H1 (cell line): ENCODE data around the gene HLA-C. TPM values are rescaled to one million over a fixed set of nuclear protein-coding genes. Genes with fewer than 3 reads are reported as not detected.

Experiments used
- CTCF ChIA-PET: fragments of 300-600 bp; sonication (Branson Sonifier 250); formaldehyde crosslinking; loops from one replicate; lab custom pipeline; 2021; ENCODE audit not compliant: partially characterized antibody; lab: Charles Lee
- POLR2A ChIA-PET: fragments of 300-600 bp; sonication (Branson Sonifier 250); formaldehyde crosslinking; loops from one replicate; lab custom pipeline; 2021; ENCODE audit warnings: inconsistent platforms; ENCODE audit not compliant: partially characterized antibody; lab: Charles Lee
- DNase-seq, 2 experiments: peaks; one replicate each; pipeline versions ENCODE4 v3.0.0 to v3.0.0-alpha.2; 2010 to 2022; ENCODE audit warnings: low spot score in 2 of 2, low read depth in 1 of 2, mixed read lengths in 1 of 2
- FAIRE-seq: peaks from 2 replicates; lab custom pipeline; 2011; peaks lifted over from hg19 to GRCh38; lab: Jason Lieb, UNC
- H2AFZ ChIP-seq: 2 replicates; pipeline ENCODE4 v1.8.1; 2012; ENCODE audit warnings: low read length, inconsistent platforms
- H2AK5ac ChIP-seq: 2 replicates; pipeline ENCODE4 v1.6.1; 2013; ENCODE audit warnings: low read depth, low read length
- H2BK120ac ChIP-seq: replicated peaks from 2 replicates; pipeline ENCODE3; 2013; ENCODE audit warnings: low read depth, low read length, inconsistent platforms
- H2BK12ac ChIP-seq: 2 replicates; pipeline ENCODE4 v1.6.1; 2013; ENCODE audit warnings: low read depth, low read length
- H2BK15ac ChIP-seq: 2 replicates; pipeline ENCODE4 v1.6.1; 2013; ENCODE audit warnings: low read length
- H2BK20ac ChIP-seq: 2 replicates; pipeline ENCODE4 v1.6.1; 2013; ENCODE audit warnings: low read length
- H2BK5ac ChIP-seq: 2 replicates; pipeline ENCODE4 v1.6.1; 2013; ENCODE audit warnings: low read depth, low read length
- H3K14ac ChIP-seq: 2 replicates; pipeline ENCODE4 v1.6.1; 2013; ENCODE audit warnings: inconsistent platforms; ENCODE audit not compliant: insufficient read length
- H3K18ac ChIP-seq: 2 replicates; pipeline ENCODE4 v1.6.1; 2013; ENCODE audit warnings: low read length; ENCODE audit errors: extremely low read depth
- H3K23ac ChIP-seq: 2 replicates; pipeline ENCODE4 v1.6.1; 2013; ENCODE audit warnings: inconsistent platforms; ENCODE audit not compliant: insufficient read length
- H3K23me2 ChIP-seq: 2 replicates; pipeline ENCODE4 v1.6.1; 2013; ENCODE audit warnings: low read depth, low read length
- H3K27ac ChIP-seq: 2 replicates; pipeline ENCODE4 v1.6.1; 2011; ENCODE audit warnings: low read depth, low read length, inconsistent platforms
- H3K27me3 ChIP-seq, 4 experiments: replicated peaks in 1 of 4; 1 replicate in 1 of 4; 2 replicates in 3 of 4; pipeline versions ENCODE4 v1.6.1 to v1.8.1; 2011 to 2013; ENCODE audit warnings: low read length in 3 of 4, mild to moderate bottlenecking in 3 of 4, inconsistent platforms in 2 of 4, mixed read lengths in 2 of 4, moderate library complexity in 1 of 4; ENCODE audit not compliant: control insufficient read depth in 3 of 4, insufficient read depth in 3 of 4; ENCODE audit errors: extremely low read depth in 1 of 4
- H3K36me3 ChIP-seq, 4 experiments: 2 replicates each; pipeline versions ENCODE4 v1.6.1 to v1.8.1; 2011 to 2013; ENCODE audit warnings: mild to moderate bottlenecking in 4 of 4, low read length in 3 of 4, moderate library complexity in 2 of 4, control low read depth in 1 of 4, inconsistent platforms in 1 of 4; ENCODE audit not compliant: insufficient read depth in 4 of 4, control insufficient read depth in 2 of 4
- H3K4ac ChIP-seq: replicated peaks from 2 replicates; pipeline ENCODE3; 2013; ENCODE audit warnings: low read length, low read depth, mixed read lengths, inconsistent platforms; ENCODE audit not compliant: insufficient read length
- H3K4me1 ChIP-seq, 4 experiments: replicated peaks in 1 of 4; 1 replicate in 1 of 4; 2 replicates in 3 of 4; pipeline versions ENCODE4 v1.6.1 to v1.8.1; 2011 to 2013; ENCODE audit warnings: low read length in 3 of 4, inconsistent platforms in 2 of 4, mixed read lengths in 1 of 4; ENCODE audit not compliant: insufficient read depth in 4 of 4, control insufficient read depth in 3 of 4
- H3K4me2 ChIP-seq, 2 experiments: 2 replicates each; pipeline versions ENCODE4 v1.6.1 to v1.8.1; 2011 to 2013; ENCODE audit warnings: low read depth in 2 of 2, low read length in 2 of 2, control low read depth in 1 of 2, inconsistent platforms in 1 of 2, mild to moderate bottlenecking in 1 of 2; ENCODE audit not compliant: insufficient read depth in 1 of 2
- H3K4me3 ChIP-seq, 4 experiments: fragments of 200-600, 300-600 bp in 1 of 4; sonication (generic), shearing (Covaris generic), sonication (Bioruptor Twin) in 1 of 4; 2 replicates each; pipeline versions ENCODE4 v1.5.1 to v1.8.1; 2011 to 2016; ENCODE audit warnings: low read length in 4 of 4, low read depth in 3 of 4, control low read depth in 2 of 4, inconsistent platforms in 2 of 4, mild to moderate bottlenecking in 2 of 4, mixed read lengths in 1 of 4, moderate library complexity in 1 of 4; ENCODE audit not compliant: insufficient read depth in 2 of 4; ENCODE audit errors: extremely low read depth in 1 of 4
- H3K56ac ChIP-seq: replicated peaks from 2 replicates; pipeline ENCODE3; 2013; ENCODE audit warnings: low read depth, mild to moderate bottlenecking, mixed read lengths, low read length, inconsistent platforms; ENCODE audit not compliant: insufficient read length
- H3K79me1 ChIP-seq: 2 replicates; pipeline ENCODE4 v1.6.1; 2013; ENCODE audit warnings: low read depth, low read length, control low read depth
- H3K79me2 ChIP-seq, 2 experiments: 2 replicates each; pipeline versions ENCODE4 v1.6.1 to v1.8.1; 2012 to 2013; ENCODE audit warnings: low read length in 2 of 2, mild to moderate bottlenecking in 2 of 2, inconsistent platforms in 1 of 2; ENCODE audit not compliant: insufficient read depth in 2 of 2, control insufficient read depth in 1 of 2
- H3K9ac ChIP-seq, 4 experiments: replicated peaks in 1 of 4; 1 replicate in 1 of 4; 2 replicates in 3 of 4; pipeline versions ENCODE4 v1.6.1 to v1.8.1; 2011 to 2013; ENCODE audit warnings: low read depth in 3 of 4, low read length in 3 of 4, control low read depth in 2 of 4, mild to moderate bottlenecking in 2 of 4, moderate library complexity in 2 of 4, inconsistent platforms in 1 of 4; ENCODE audit errors: extremely low read depth in 1 of 4
- H3K9me3 ChIP-seq, 2 experiments: 2 replicates each; pipeline versions ENCODE4 v1.6.1 to v1.8.1; 2012 to 2013; ENCODE audit warnings: mild to moderate bottlenecking in 2 of 2, moderate library complexity in 2 of 2, control low read depth in 1 of 2, inconsistent platforms in 1 of 2, low read depth in 1 of 2, low read length in 1 of 2, mixed read lengths in 1 of 2; ENCODE audit not compliant: insufficient read depth in 2 of 2
- H4K20me1 ChIP-seq, 2 experiments: replicated peaks in 1 of 2; 2 replicates each; pipeline versions ENCODE3 to v1.8.1; 2011 to 2013; ENCODE audit warnings: inconsistent platforms in 2 of 2, low read length in 2 of 2, mild to moderate bottlenecking in 1 of 2; ENCODE audit not compliant: insufficient read depth in 2 of 2, control insufficient read depth in 1 of 2
- H4K5ac ChIP-seq: 2 replicates; pipeline ENCODE4 v1.6.1; 2013; ENCODE audit warnings: low read length, low read depth, mixed read lengths, inconsistent platforms; ENCODE audit not compliant: insufficient read length
- H4K8ac ChIP-seq: 2 replicates; pipeline ENCODE4 v1.8.0; 2013; ENCODE audit warnings: mild to moderate bottlenecking, moderate library complexity, low read length, inconsistent platforms; ENCODE audit not compliant: insufficient read depth; ENCODE audit errors: extremely low read depth
- H4K91ac ChIP-seq: replicated peaks from 2 replicates; pipeline ENCODE3; 2013; ENCODE audit warnings: low read length, mixed read lengths, inconsistent platforms; ENCODE audit not compliant: insufficient read length
- ATF2 ChIP-seq: IDR thresholded peaks from 2 replicates; pipeline ENCODE4 v1.6.1; 2012; ENCODE audit warnings: low read length, inconsistent platforms
- ATF3 ChIP-seq: IDR thresholded peaks from 2 replicates; pipeline ENCODE4 v1.6.1; 2011; ENCODE audit warnings: low read depth, mild to moderate bottlenecking, low read length; ENCODE audit not compliant: insufficient read depth
- GTF2F1 ChIP-seq: IDR thresholded peaks from 2 replicates; pipeline ENCODE4 v1.6.1; 2012; ENCODE audit warnings: low read depth, low read length, improper control_type of control experiment, borderline replicate concordance
- HDAC2 ChIP-seq, 2 experiments: fragments of 300-600 bp in 1 of 2; sonication (generic) in 1 of 2; IDR thresholded peaks; 2 replicates each; pipeline ENCODE4 v1.6.1; 2011 to 2012; ENCODE audit warnings: low read depth in 2 of 2, low read length in 2 of 2, mild to moderate bottlenecking in 2 of 2, moderate library complexity in 2 of 2, borderline replicate concordance in 1 of 2, inconsistent platforms in 1 of 2
- JUN ChIP-seq: IDR thresholded peaks from 2 replicates; pipeline ENCODE4 v1.6.1; 2011; ENCODE audit warnings: low read depth, mild to moderate bottlenecking, improper control_type of control experiment, low read length
- KDM4A ChIP-seq: IDR thresholded peaks from one replicate; pipeline ENCODE4 v1.7.1; 2012; ENCODE audit warnings: low read depth, mild to moderate bottlenecking, moderate library complexity, low read length, inconsistent platforms; ENCODE audit not compliant: severe bottlenecking
- MAFK ChIP-seq: IDR thresholded peaks from 2 replicates; pipeline ENCODE4 v1.6.1; 2012; ENCODE audit warnings: low read depth, mild to moderate bottlenecking, improper control_type of control experiment, low read length
- NRF1 ChIP-seq: IDR thresholded peaks from 2 replicates; pipeline ENCODE4 v1.6.1; 2011; ENCODE audit warnings: mild to moderate bottlenecking, low read depth, low read length, improper control_type of control experiment
- RFX5 ChIP-seq: IDR thresholded peaks from 2 replicates; pipeline ENCODE4 v1.6.1; 2011; ENCODE audit warnings: low read depth, low read length, improper control_type of control experiment, borderline replicate concordance
- SIX5 ChIP-seq: IDR thresholded peaks from 2 replicates; pipeline ENCODE4 v1.6.1; 2011; ENCODE audit warnings: mild to moderate bottlenecking, low read depth, low read length
- SP1 ChIP-seq: IDR thresholded peaks from 2 replicates; pipeline ENCODE4 v1.6.1; 2011; ENCODE audit warnings: low read depth, low read length
- SP4 ChIP-seq: IDR thresholded peaks from 2 replicates; pipeline ENCODE4 v1.6.1; 2012; ENCODE audit warnings: low read length, inconsistent platforms
- SRF ChIP-seq: IDR thresholded peaks from 2 replicates; pipeline ENCODE4 v1.6.1; 2011; ENCODE audit warnings: mild to moderate bottlenecking, low read depth, low read length, moderate library complexity
- WGBS, 2 experiments: shearing (Covaris generic) in 1 of 2; methylation state at CpG; one replicate each; pipeline versions ENCODE4 v1.1.6 to v1.1.7; 2013 to 2015; ENCODE audit warnings: low lambda C conversion rate in 2 of 2, mixed read lengths in 2 of 2, inconsistent platforms in 1 of 2, low coverage in 1 of 2, missing lambda C conversion rate in 1 of 2; ENCODE audit not compliant: insufficient replicate concordance in 2 of 2, insufficient coverage in 1 of 2, insufficient read length in 1 of 2; ENCODE audit errors: extremely low coverage in 1 of 2, missing lambda C conversion rate in 1 of 2; 5-methylcytosine and 5-hydroxymethylcytosine counted together
- polyA plus RNA-seq, 7 experiments: library from polyadenylated mRNA; depleted of rRNA in 3 of 7; stranded (reverse) in 5 of 7; unstranded in 2 of 7; fragments of >200 nt in 5 of 7; fragments of 200-250 nt in 2 of 7; gene quantifications; 1 replicate in 5 of 7; 2 replicates in 1 of 7; 4 replicates in 1 of 7; pipeline versions ENCODE4 v1.2.1 to v1.2.3, GENCODE V29; 2011 to 2013; ENCODE audit warnings: missing spikeins in 2 of 7, mixed read lengths in 2 of 7
- total RNA-seq: library from RNA; stranded (reverse); fragmentation: NEBNext Ultra II Directional; extraction: Animal tissue kit (Norgen Biotek cat#: 25700); gene quantifications from 2 replicates; pipeline ENCODE4 v1.2.1, GENCODE V29; 2021

The HLA-C gene
- total and polyA plus RNA-seq, 2 of the 8 experiments (the other 6 are each of a cell fraction or from before 2014, with no cell fraction given): 245 to 360 TPM

- Histone ChIP-seq H2BK15ac (no peak overlapping the region), H3K27ac (no peak overlapping the region), H2AFZ (no peak overlapping the region), H3K9ac (no peak overlapping the region), H2BK120ac (no peak overlapping the region), H4K91ac (no peak overlapping the region), H3K79me1 (no peaks in the 10 kb centered on the region), H3K79me2 (no peaks in the 10 kb centered on the region), H3K9me3 (0 out of 4 replicates have a peak, but pooled peaks cover 0 to 2% of the 10 kb centered on the region in 2 experiments), H3K36me3 (no peaks in the 10 kb centered on the region), H4K8ac (no peak overlapping the region), H3K4me2 (no peak overlapping the region), H2AK5ac (no peak overlapping the region), H3K4ac (no peak overlapping the region), H3K23ac (no peak overlapping the region), H3K4me1 (peaks cover 0 to 8% (median 4%) of the 10 kb centered on the region in 4 experiments; a peak in 2 of 7 replicates), H3K23me2 (no peaks in the 10 kb centered on the region), H2BK5ac (no peak overlapping the region), H2BK20ac (no peak overlapping the region), H4K5ac (no peak overlapping the region), H3K56ac (no peak overlapping the region), H2BK12ac (no peak overlapping the region), H3K14ac (no peak overlapping the region), H3K27me3 (no peaks in the 10 kb centered on the region), H3K4me3 (no peak overlapping the region), H4K20me1 (no peaks in the 10 kb centered on the region), H3K18ac (no peak overlapping the region)
- ChIA-PET POLR2A (no interaction called here), CTCF (no interaction called here)
- FAIRE-seq (peak; percentile 28), DNase-seq (no peak)
- WGBS, 2 experiments: 93% methylated on average over 1 of the region's 5 CpGs; no CpG with 5 or more reads in 1 of the 2 experiments
- no peak for TF ChIP-seq SIX5
- TF ChIP-seq HDAC2 (IDR thresholded peaks at IDR 0.05; ENCODE audit: borderline replicate concordance in 1 of 2, low read depth in 2 of 2, low read length in 2 of 2): no peak
- no peak for TF ChIP-seq SP1
- no peak for TF ChIP-seq RFX5
- TF ChIP-seq MAFK: no peak
- TF ChIP-seq GTF2F1: no peak
- TF ChIP-seq SRF: no peak
- TF ChIP-seq KDM4A: no peak
- no peak for TF ChIP-seq ATF3
- TF ChIP-seq ATF2: no peak
- TF ChIP-seq SP4: no peak
- TF ChIP-seq JUN: no peak
- no peak for TF ChIP-seq NRF1
These were observed 28.4 kb downstream of the HLA-C start for GRCh38 chr6:31243508-31243907.
